Measurements from ENCODE around the gene GNG2.

GNG2 gene

DNA sequence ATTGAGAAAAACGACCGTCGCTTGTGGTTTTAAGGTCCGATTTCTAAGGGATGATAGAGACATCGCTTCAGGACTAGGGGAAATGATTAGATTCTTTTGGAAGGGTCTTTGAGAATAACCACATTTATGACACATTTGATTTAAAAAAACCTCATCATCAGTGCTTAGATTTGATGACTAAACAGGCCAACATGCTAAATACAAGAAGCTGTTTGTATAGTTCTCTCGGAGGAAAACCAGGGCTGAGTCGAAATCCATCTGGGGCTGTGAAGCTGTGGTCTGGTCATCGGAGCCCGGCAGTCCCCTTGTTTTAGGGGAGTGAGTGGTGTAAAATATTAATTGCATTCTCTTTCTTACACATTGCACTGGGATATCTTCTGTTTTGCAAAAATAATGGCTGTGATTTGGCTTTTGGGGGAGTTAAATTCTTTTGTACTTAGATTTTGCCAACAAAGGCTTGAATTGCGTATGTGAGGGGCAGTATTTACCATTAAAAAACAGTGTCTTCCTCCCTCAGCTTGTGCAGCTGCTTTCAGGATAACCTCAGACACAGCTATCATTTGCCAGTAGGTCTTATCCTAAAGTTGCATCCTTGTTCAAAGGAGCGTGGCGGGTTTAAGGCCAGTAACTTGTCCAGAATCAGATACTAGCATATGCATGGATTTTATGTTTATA, 550 bp downstream of the GNG2 start:
- ATAC-seq (ENCODE audit: insufficient read depth, low read depth) = no peak
- peak overlapping the region; percentile 45 to 72 for H3K4me3 ChIP-seq (ENCODE audit: low read depth in 1 of 2, low read length in 2 of 2)
- no peaks in the 10 kb centered on the region for H3K9me3 ChIP-seq (ENCODE audit: insufficient read depth, low read length, severe bottlenecking)
- H3K27ac ChIP-seq (ENCODE audit: low read length) = peak overlapping the region; percentile 93
- H3K79me2 ChIP-seq (ENCODE audit: insufficient read depth, low read length) = peaks cover 55% of the 10 kb centered on the region
- no peaks in the 10 kb centered on the region for H3K36me3 ChIP-seq (ENCODE audit: insufficient read depth, low read length)
- H3K27me3 ChIP-seq (ENCODE audit: insufficient read depth, low read length, poor library complexity) = no peaks in the 10 kb centered on the region
- peak overlapping the region; percentile 75 for H3K9ac ChIP-seq (ENCODE audit: low read depth, low read length)
- TF ChIP-seq CTCF (IDR thresholded peaks at IDR 0.05; ENCODE audit: borderline replicate concordance, extremely low read depth, low read length, poor library complexity, severe bottlenecking) (no peak), EZH2 (IDR thresholded peaks at IDR 0.05; ENCODE audit: borderline replicate concordance, low read depth, low read length, severe bottlenecking) (no peak)
- peak overlapping the region; percentile 65 for H2AFZ ChIP-seq (ENCODE audit: low read depth, low read length)
- DNase-seq = peak; percentile 26
- peak overlapping the region; percentile 84 for H3K4me2 ChIP-seq (ENCODE audit: insufficient read depth, low read length)
- peaks cover 45% of the 10 kb centered on the region for H3K4me1 ChIP-seq (ENCODE audit: insufficient read depth, low read length)
- H4K20me1 ChIP-seq (ENCODE audit: insufficient read depth, low read length) = peaks cover 3% of the 10 kb centered on the region; the same call in 1 of the 2 replicates

- H3K9ac ChIP-seq (ENCODE audit: low read depth, low read length) = peak overlapping the region; percentile 75
- no peaks in the 10 kb centered on the region for H3K9me3 ChIP-seq (ENCODE audit: insufficient read depth, low read length, severe bottlenecking)
Observed at GRCh38 chr14:51862176-51862796, 1.9 kb downstream of the GNG2 start.

GRCh38 chr14:51862860-51863259, 2.4 kb downstream of the GNG2 start:
- H3K9me3 ChIP-seq (ENCODE audit: insufficient read depth, low read length, severe bottlenecking) = no peaks in the 10 kb centered on the region
- H3K36me3 ChIP-seq (ENCODE audit: insufficient read depth, low read length) = no peaks in the 10 kb centered on the region
- DNase-seq (no peak), ATAC-seq (ENCODE audit: insufficient read depth, low read depth) (no peak)
- TF ChIP-seq CTCF (IDR thresholded peaks at IDR 0.05; ENCODE audit: borderline replicate concordance, extremely low read depth, low read length, poor library complexity, severe bottlenecking) = no peak
- TF ChIP-seq EZH2 (IDR thresholded peaks at IDR 0.05; ENCODE audit: borderline replicate concordance, low read depth, low read length, severe bottlenecking) = no peak
- H3K4me2 ChIP-seq (ENCODE audit: insufficient read depth, low read length) = peak overlapping the region; percentile 84
- 0 out of 2 replicates have a peak overlapping the region, but pooled peaks have one; percentile 33 for H2AFZ ChIP-seq (ENCODE audit: low read depth, low read length)
- H4K20me1 ChIP-seq (ENCODE audit: insufficient read depth, low read length) = peaks cover 17% of the 10 kb centered on the region; the same call in 1 of the 2 replicates
- peak overlapping the region; percentile 93 for H3K27ac ChIP-seq (ENCODE audit: low read length)
- H3K9ac ChIP-seq (ENCODE audit: low read depth, low read length) = peak overlapping the region; percentile 75
- peak overlapping the region; percentile 45 to 72 for H3K4me3 ChIP-seq (ENCODE audit: low read depth in 1 of 2, low read length in 2 of 2)
- H3K4me1 ChIP-seq (ENCODE audit: insufficient read depth, low read length) = peaks cover 64% of the 10 kb centered on the region
- peaks cover 74% of the 10 kb centered on the region for H3K79me2 ChIP-seq (ENCODE audit: insufficient read depth, low read length)
- no peaks in the 10 kb centered on the region for H3K27me3 ChIP-seq (ENCODE audit: insufficient read depth, low read length, poor library complexity)

More at GRCh38 chr14:51862176-51862796, 1.9 kb downstream of the GNG2 start:
- Histone ChIP-seq H3K27ac (ENCODE audit: low read length) (peak overlapping the region; percentile 93), H2AFZ (ENCODE audit: low read depth, low read length) (peak overlapping the region; percentile 33), H3K4me2 (ENCODE audit: insufficient read depth, low read length) (peak overlapping the region; percentile 84), H3K36me3 (ENCODE audit: insufficient read depth, low read length) (no peaks in the 10 kb centered on the region), H3K79me2 (ENCODE audit: insufficient read depth, low read length) (peaks cover 68% of the 10 kb centered on the region), H4K20me1 (ENCODE audit: insufficient read depth, low read length) (peaks cover 12% of the 10 kb centered on the region; the same call in 1 of the 2 replicates), H3K4me3 (ENCODE audit: low read depth in 1 of 2, low read length in 2 of 2) (peak overlapping the region; percentile 45 to 72), H3K27me3 (ENCODE audit: insufficient read depth, low read length, poor library complexity) (no peaks in the 10 kb centered on the region), H3K4me1 (ENCODE audit: insufficient read depth, low read length) (peaks cover 58% of the 10 kb centered on the region)
- TF ChIP-seq EZH2 (IDR thresholded peaks at IDR 0.05; ENCODE audit: borderline replicate concordance, low read depth, low read length, severe bottlenecking) (no peak), CTCF (IDR thresholded peaks at IDR 0.05; ENCODE audit: borderline replicate concordance, extremely low read depth, low read length, poor library complexity, severe bottlenecking) (no peak)
- DNase-seq = peak; percentile 38
- ATAC-seq (ENCODE audit: insufficient read depth, low read depth) = peak; percentile 20
